K562 (cell line): Measurements from ENCODE around the gene ROPN1. TPM values are rescaled to one million over a fixed set of nuclear protein-coding genes. Genes with fewer than 3 reads are reported as not detected.

ENCODE experiments used
- ATAC-seq: fragments of 200-7000 bp; cut with Tn5 transposase; 3 replicates; pipeline ENCODE4 v1.9.1; 2020; ENCODE audit warnings: moderate library complexity
- BruUV-seq: library from RNA; stranded (reverse); fragments of 400-500 nt; replicated peaks from 2 replicates; lab custom pipeline; 2021; lab: Mats Ljungman, UMichigan
- CTCF ChIA-PET: fragments of 300-600 bp; formaldehyde crosslinking; extraction: SDS; loops from one replicate; lab custom pipeline; 2021; ENCODE audit warnings: low intra/inter-chr PET ratio; lab: Yijun Ruan, JAX
- POLR2A ChIA-PET: fragments of 300-600, 350-650 bp; sonication (Branson Sonifier 250); formaldehyde crosslinking; extraction: SDS; loops from one replicate; lab custom pipeline; 2021; ENCODE audit warnings: antibody characterized with exemption, inconsistent platforms; lab: Yijun Ruan, JAX
- DNase-seq, 4 experiments: peaks; one replicate each; pipeline versions ENCODE4 v3.0.0 to v3.0.0-alpha.2; 2011 to 2018; ENCODE audit warnings: low spot score in 3 of 4, mixed read lengths in 3 of 4; ENCODE audit errors: extremely low read depth in 1 of 4
- FAIRE-seq: peaks from 2 replicates; lab custom pipeline; 2011; peaks lifted over from hg19 to GRCh38; lab: Jason Lieb, UNC
- H2AFZ ChIP-seq: 2 replicates; pipeline ENCODE4 v1.6.0; 2011; ENCODE audit warnings: low read depth, low read length, control low read depth, inconsistent platforms
- H3K27ac ChIP-seq: fragments of 200-600 bp; 3 replicates; pipeline ENCODE4 v1.8.0; 2011; ENCODE audit warnings: low read depth, mild to moderate bottlenecking, control low read depth, inconsistent platforms, low read length, moderate library complexity, mixed read lengths; ENCODE audit errors: extremely low read depth
- H3K27me3 ChIP-seq, 2 experiments: fragments of 300-600 bp in 1 of 2; 2 replicates in 1 of 2; 3 replicates in 1 of 2; pipeline versions ENCODE4 v1.6.0 to v1.8.0; 2011; ENCODE audit warnings: inconsistent platforms in 2 of 2, low read length in 2 of 2, mild to moderate bottlenecking in 1 of 2, mixed read lengths in 1 of 2, moderate library complexity in 1 of 2; ENCODE audit not compliant: control insufficient read depth in 2 of 2, insufficient read depth in 2 of 2
- H3K36me3 ChIP-seq: fragments of 300-600 bp; 3 replicates; pipeline ENCODE4 v1.8.0; 2011; ENCODE audit warnings: mild to moderate bottlenecking, low read length, inconsistent platforms; ENCODE audit not compliant: control insufficient read depth, insufficient read depth
- H3K4me1 ChIP-seq, 2 experiments: fragments of 200-600 bp in 1 of 2; replicated peaks in 1 of 2; 2 replicates in 1 of 2; 3 replicates in 1 of 2; pipeline versions ENCODE4 v1.5.1 to v1.8.0; 2011; ENCODE audit warnings: inconsistent platforms in 2 of 2, low read length in 2 of 2, mild to moderate bottlenecking in 1 of 2, mixed read lengths in 1 of 2, moderate library complexity in 1 of 2; ENCODE audit not compliant: control insufficient read depth in 2 of 2, insufficient read depth in 2 of 2
- H3K4me2 ChIP-seq: 2 replicates; pipeline ENCODE4 v1.6.1; 2011; ENCODE audit warnings: low read length, control low read depth, inconsistent platforms, mixed read lengths; ENCODE audit not compliant: insufficient read depth
- H3K4me3 ChIP-seq: fragments of 200-600 bp; sonication (generic), shearing (Covaris generic); 2 replicates; pipeline ENCODE4 v1.5.1; 2016; ENCODE audit warnings: control low read depth, inconsistent platforms
- H3K79me2 ChIP-seq: fragments of 200-600 bp; 3 replicates; pipeline ENCODE4 v1.8.0; 2011; ENCODE audit warnings: low read length, inconsistent platforms; ENCODE audit not compliant: control insufficient read depth, insufficient read depth
- H3K9ac ChIP-seq, 2 experiments: 2 replicates each; pipeline versions ENCODE4 v1.6.0 to v1.6.1; 2011; ENCODE audit warnings: low read depth in 2 of 2, low read length in 2 of 2, control low read depth in 1 of 2, inconsistent platforms in 1 of 2, mild to moderate bottlenecking in 1 of 2, mixed read lengths in 1 of 2; ENCODE audit not compliant: insufficient read depth in 1 of 2
- H3K9me1 ChIP-seq: one replicate; pipeline ENCODE4 v1.6.0; 2011; ENCODE audit warnings: inconsistent platforms, mild to moderate bottlenecking, low read length, moderate library complexity; ENCODE audit not compliant: control insufficient read depth, insufficient read depth
- H3K9me3 ChIP-seq: replicated peaks from 2 replicates; pipeline ENCODE4 v1.5.1; 2011; ENCODE audit warnings: low read depth, low read length, inconsistent platforms; ENCODE audit not compliant: control insufficient read depth, insufficient read depth
- H4K20me1 ChIP-seq: replicated peaks from 2 replicates; pipeline ENCODE4 v1.6.1; 2011; ENCODE audit warnings: low read length, inconsistent platforms, mixed read lengths; ENCODE audit not compliant: control insufficient read depth, insufficient read depth
- BMI1 ChIP-seq: fragments of 150-350 bp; IDR thresholded peaks from 2 replicates; pipeline ENCODE4 v1.6.1; 2014; ENCODE audit warnings: low read length
- MIER1 ChIP-seq: fragments of 450-650 bp; IDR thresholded peaks from 2 replicates; pipeline ENCODE4 v1.6.1; 2016; ENCODE audit warnings: antibody characterized with exemption, mild to moderate bottlenecking, low read depth
- MTA1 ChIP-seq: fragments of 450-650 bp; IDR thresholded peaks from 2 replicates; pipeline ENCODE4 v1.6.1; 2017; ENCODE audit warnings: borderline replicate concordance
- NFE2L1 ChIP-seq: fragments of 450-650 bp; IDR thresholded peaks from 2 replicates; pipeline ENCODE4 v1.6.1; 2016; ENCODE audit warnings: missing genetic modification characterization, low read depth, mild to moderate bottlenecking, missing compliant biosample characterization, moderate library complexity, borderline replicate concordance
- POLR3A ChIP-seq: IDR thresholded peaks from 2 replicates; pipeline ENCODE4 v1.6.1; 2011; ENCODE audit warnings: borderline replicate concordance, mild to moderate bottlenecking, moderate library complexity; ENCODE audit not compliant: insufficient read length, insufficient read depth; ENCODE audit errors: extremely low read depth
- RB1 ChIP-seq: fragments of 450-650 bp; IDR thresholded peaks from 2 replicates; pipeline ENCODE4 v1.6.1; 2017; ENCODE audit warnings: low read depth, mild to moderate bottlenecking
- SMAD2 ChIP-seq: fragments of 150-350 bp; IDR thresholded peaks from 2 replicates; pipeline ENCODE4 v1.6.1; 2014; ENCODE audit warnings: low read depth, mild to moderate bottlenecking, low read length
- SNAPC5 ChIP-seq: fragments of 250-450 bp; sonication (Bioruptor Pico); IDR thresholded peaks from 2 replicates; pipeline ENCODE4 v1.8.0; 2021; ENCODE audit warnings: moderate library complexity, mild to moderate bottlenecking, inconsistent platforms
- ZC3H4 ChIP-seq: sonication (generic); formaldehyde crosslinking; IDR thresholded peaks from 2 replicates; pipeline ENCODE4 v1.9.0; 2021; ENCODE audit warnings: missing genetic modification reagents, borderline replicate concordance
- ZNF586 ChIP-seq: fragments of 450-650 bp; formaldehyde crosslinking; conservative IDR thresholded peaks from 2 replicates; pipeline ENCODE4 v1.4.0; 2020; ENCODE audit warnings: mild to moderate bottlenecking, moderate library complexity
- ZNF592 ChIP-seq: fragments of 450-650 bp; IDR thresholded peaks from 2 replicates; pipeline ENCODE4 v1.6.1; 2017; ENCODE audit warnings: antibody characterized with exemption, mild to moderate bottlenecking
- ZNF75A ChIP-seq: fragments of 450-650 bp; formaldehyde crosslinking; IDR thresholded peaks from 2 replicates; pipeline ENCODE4 v1.4.0; 2020; ENCODE audit warnings: mild to moderate bottlenecking
- ZSCAN29 ChIP-seq: fragments of 450-650 bp; IDR thresholded peaks from 2 replicates; pipeline ENCODE4 v1.6.1; 2017
- WGBS: fragments of 100-300 bp; shearing (Covaris generic); methylation state at CpG from one replicate; pipeline ENCODE4 v1.1.6; 2016; ENCODE audit warnings: low coverage, mixed read lengths; ENCODE audit not compliant: insufficient coverage; ENCODE audit errors: missing lambda C conversion rate; 5-methylcytosine and 5-hydroxymethylcytosine counted together
- in situ Hi-C: fragments of 300-500 bp; cut with MboI; formaldehyde crosslinking; loops from 4 replicates; pipeline ENCODE4 v1.15.0; 2018; ENCODE audit warnings: inconsistent platforms, mixed read lengths
- intact Hi-C: fragments of 100-400 bp; cut with micrococcal nuclease; formaldehyde crosslinking; loops from 2 replicates; pipeline ENCODE4 v1.14.2; 2022
- polyA plus RNA-seq, 8 experiments: library from polyadenylated mRNA; depleted of rRNA in 4 of 8; stranded (reverse) in 5 of 8; unstranded in 3 of 8; fragments of >200 nt; fragmentation: Nextera tagmentation in 2 of 8; fragmentation: Illumina TruSeq in 1 of 8; extraction: Ambion mirVana in 2 of 8; extraction: Trizol in 1 of 8; gene quantifications; 2 replicates each; pipeline versions ENCODE4 v1.2.1 to v1.2.3, GENCODE V29; 2011 to 2014; ENCODE audit warnings: inconsistent platforms in 1 of 8, missing spikeins in 1 of 8
- total RNA-seq, 7 experiments: library from RNA; depleted of rRNA in 6 of 7; stranded (reverse); fragments of >200 nt in 6 of 7; fragmentation: Illumina TruSeq in 2 of 7; extraction: Trizol in 2 of 7; gene quantifications; 2 replicates each; pipeline versions ENCODE4 v1.2.1 to v1.2.3, GENCODE V29; 2011 to 2021; ENCODE audit warnings: low replicate concordance in 1 of 7

The ROPN1 gene
- total and polyA plus RNA-seq, 9 of the 15 experiments (the other 6 are each of a cell fraction or from before 2014, with no cell fraction given): not detected

- peak; percentile 99 for ATAC-seq
- ChIA-PET POLR2A (interaction anchor here (0.7 kb wide), 2 partner anchors 18 to 512 kb away, joined by 3 read pairs; no protein-coding TSS in a partner anchor), CTCF (no interaction called here)
- Histone ChIP-seq H3K27ac (no peak overlapping the region), H4K20me1 (no peaks in the 10 kb centered on the region), H3K4me2 (peak overlapping the region; percentile 41; the same call in 1 of the 2 replicates), H2AFZ (0 out of 2 replicates have a peak overlapping the region, but pooled peaks have one; percentile 70), H3K79me2 (no peaks in the 10 kb centered on the region), H3K4me3 (peak overlapping the region; percentile 50), H3K27me3 (peaks cover 0 to 16% of the 10 kb centered on the region in 2 experiments; a peak in 2 of 5 replicates), H3K9me1 (no peaks in the 10 kb centered on the region), H3K36me3 (no peaks in the 10 kb centered on the region), H3K9me3 (no peaks in the 10 kb centered on the region), H3K9ac (peak overlapping the region in 1 of 2 experiments; percentile 81; a peak in 2 of 4 replicates), H3K4me1 (peaks cover 0 to 21% of the 10 kb centered on the region in 2 experiments; a peak in 2 of 5 replicates)
- no peak for FAIRE-seq
- intact Hi-C loops (no loop called here), in situ Hi-C loops (no loop called here)
- BruUV-seq: no TSS peak
- DNase-seq: peak; percentile 78 to 85 (median 83)
- WGBS: 0% methylated on average over 13 of the region's 48 CpGs
- TF ChIP-seq MTA1 (no peak), ZSCAN29 (no peak), ZNF75A (no peak), RB1 (peak; percentile 45; the same call in 1 of the 2 replicates), ZNF592 (no peak), ZC3H4 (CRISPR knock-in tag) (no peak), ZNF586 (CRISPR knock-in tag) (no peak), SMAD2 (no peak), SNAPC5 (CRISPR knock-in tag) (no peak), MIER1 (no peak), POLR3A (no peak), NFE2L1 (tag) (no peak), BMI1 (no peak)
These were observed 41.0 kb upstream of the ROPN1 start for GRCh38 chr3:124032881-124033359.
